Activated CD4-positive, alpha-beta T cell treated with anti-CD3 and anti-CD28 coated beads, Interleukin-2, amount 50 U/mL, for 24 hours (primary cell): ENCODE results near the gene TRIM41.
"Not testable (repeated sequence)": the region's sequence is repeated elsewhere in the genome, so short reads cannot be mapped to it uniquely, and the experiment has no call there.

Source experiments
- DNase-seq, 2 donors: peaks; one replicate each; pipeline ENCODE4 v3.0.0-alpha.2; 2020; ENCODE audit warnings: low read depth in 1 of 2, low spot score in 1 of 2

TRIM41 gene

DNA sequence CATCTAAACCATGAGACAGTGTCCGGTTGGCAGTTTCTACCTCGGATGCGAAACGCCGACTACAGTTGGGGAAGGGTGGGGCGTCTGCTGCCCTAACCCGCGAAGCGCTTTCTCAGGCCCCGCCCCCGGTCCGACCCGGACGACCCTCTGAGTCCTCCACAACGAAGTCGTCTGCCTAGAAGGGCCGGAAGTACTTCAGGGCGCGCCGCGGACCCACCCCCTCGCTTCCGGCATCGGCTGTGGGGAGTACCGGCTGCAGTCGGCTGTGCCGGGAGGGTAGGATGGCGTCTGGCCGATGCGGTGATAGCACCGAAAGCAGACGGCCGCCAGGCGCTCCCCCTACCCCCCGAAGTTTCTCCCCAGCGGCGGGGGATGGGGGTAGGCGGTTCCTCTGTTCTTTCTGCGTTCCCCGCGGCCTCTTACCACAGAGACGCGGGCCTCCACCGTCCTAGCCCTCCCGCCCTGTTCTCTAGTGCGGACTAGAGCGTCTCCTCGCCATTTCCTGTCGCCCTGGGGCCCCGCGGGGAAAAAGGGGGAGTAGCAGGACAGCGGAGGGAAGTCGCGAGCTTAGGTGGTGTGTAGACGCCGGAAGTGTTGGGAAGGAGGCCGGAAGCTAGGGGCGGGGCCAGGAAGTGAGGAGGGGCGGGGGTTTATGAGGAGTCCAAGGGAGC lies at the start of gene TRIM41:
Gene TRIM41 (plus strand): TSS at position 224 of the 671 bp plus-strand sequence. CDS start 719 bp downstream, outside the sequence.
- DNase-seq: peak; percentile 93 to 97

DNA sequence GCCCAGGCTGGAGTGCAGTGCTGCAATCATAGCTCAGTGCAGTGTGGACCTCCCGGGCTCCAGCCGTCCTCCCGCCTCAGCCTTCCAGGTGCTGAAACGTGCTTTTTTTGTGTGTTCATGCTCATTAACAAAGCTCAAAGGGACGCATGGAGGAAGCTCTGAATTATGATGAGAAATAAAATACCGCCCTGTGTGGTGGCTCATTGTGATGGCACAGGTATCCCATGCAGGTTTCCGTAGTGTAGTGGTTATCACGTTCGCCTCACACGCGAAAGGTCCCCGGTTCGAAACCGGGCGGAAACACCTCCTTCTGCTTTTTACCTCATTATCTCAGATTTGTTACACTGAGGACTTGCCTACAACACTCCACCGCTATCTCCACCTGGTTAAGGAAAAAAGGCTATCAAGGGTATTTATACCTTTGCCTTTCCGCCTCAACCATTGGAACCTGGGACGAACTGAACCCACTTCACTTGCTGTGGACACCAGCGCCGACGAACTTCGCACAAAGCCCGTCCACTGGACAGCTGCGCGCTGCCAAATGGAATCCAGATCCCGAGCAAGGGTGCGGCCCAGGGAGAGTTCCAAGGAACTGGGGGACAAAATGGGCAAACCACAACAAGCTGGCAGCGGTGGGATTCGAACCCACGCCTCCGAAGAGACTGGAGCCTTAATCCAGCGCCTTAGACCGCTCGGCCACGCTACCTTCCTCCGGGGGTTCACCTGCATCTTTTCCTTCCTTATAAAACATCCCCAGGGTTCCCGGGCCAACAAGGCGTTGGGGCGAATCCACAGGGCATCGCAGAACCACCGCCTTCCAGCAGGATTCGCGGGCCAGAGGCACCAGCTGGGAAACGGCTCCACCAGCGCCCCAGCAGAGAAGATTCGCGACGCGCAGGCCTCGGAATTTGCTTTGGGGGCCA lies 49.4 kb upstream of the TRIM41 start:
- peak; percentile 66 to 79 for DNase-seq

DNA sequence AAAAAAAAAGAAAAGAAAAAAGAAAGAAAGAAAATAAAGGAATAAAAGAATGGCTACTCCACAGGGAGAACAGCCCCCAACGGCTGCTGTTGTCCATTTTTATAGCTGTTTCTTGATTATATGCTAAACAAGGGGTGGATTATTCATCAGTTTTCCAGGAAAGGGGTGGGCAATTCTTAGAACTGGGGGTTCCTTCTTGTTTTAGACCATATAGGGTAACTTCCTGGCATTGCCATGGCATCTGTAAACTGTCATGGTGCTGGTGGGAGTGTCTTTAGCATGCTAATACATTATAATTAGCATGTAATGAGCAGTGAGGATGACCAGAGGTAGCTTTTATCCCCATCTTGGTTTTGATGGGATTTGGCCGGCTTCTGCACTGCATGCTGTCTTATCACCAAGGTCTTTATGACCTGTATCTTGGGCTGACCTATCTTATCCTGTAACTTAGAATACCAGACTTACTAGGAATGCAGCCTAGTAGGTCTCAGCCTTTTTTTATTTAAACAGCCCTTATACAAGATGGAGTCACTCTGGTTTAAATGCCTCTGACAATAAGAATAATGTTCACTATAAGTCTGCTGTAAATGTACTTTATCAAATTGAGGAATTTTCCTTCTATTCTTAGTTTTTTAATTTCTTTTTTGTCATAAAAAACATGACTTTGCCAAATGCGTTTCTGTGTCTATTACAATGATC lies 46.7 kb upstream of the TRIM41 start:
- DNase-seq: no peak

GRCh38 chr5:181177559-181177958 lies 45.5 kb upstream of the TRIM41 start:
- not testable (repeated sequence) for DNase-seq

DNA sequence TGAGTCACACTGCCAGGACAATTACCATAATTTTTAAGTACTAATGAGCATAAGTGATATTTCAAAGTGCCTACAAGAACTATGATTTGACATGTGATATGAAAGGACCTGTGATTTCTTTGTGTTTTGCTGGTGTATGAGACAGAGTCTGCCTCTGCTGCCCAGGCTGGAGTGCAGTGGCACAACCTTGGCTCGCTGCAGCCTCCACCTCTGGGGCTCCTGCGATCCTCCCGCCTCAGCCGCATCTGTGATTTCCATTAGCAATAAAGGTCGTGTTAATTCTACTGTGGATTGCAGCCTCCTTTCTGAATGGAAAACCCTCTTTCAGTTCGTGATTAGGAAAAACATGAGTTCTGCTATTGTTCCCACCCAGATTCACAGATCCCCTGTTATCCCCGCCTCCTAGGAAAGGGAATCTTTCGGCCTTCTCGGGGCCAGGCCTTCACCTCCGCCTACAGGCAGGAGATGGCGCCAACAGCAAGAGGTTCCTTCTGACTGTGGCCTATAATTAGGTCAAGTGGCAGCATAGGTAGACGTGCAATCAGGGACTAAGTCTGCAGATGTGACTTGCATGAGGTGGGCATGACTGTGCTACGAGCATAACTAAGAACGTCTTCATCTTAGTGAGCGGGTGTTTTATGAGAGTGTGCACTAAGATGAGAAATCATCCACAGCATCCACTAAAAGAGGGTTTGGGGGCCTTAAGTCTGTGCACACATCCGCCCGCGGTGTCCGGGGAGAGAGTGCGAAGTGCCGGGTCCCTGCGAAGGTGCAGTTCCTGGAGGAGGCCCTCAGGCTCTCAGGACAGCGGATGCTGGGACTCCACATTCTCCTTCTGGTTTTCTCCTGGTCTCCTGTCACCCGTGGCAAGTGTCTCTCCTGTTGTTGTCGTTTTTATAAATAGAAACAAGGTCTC lies 41.2 kb upstream of the TRIM41 start:
- DNase-seq: peak in 1 of 2 donors; percentile 44

- DNase-seq: no peak
These were observed 40.4 kb upstream of the TRIM41 start for GRCh38 chr5:181182651-181183050.

DNA sequence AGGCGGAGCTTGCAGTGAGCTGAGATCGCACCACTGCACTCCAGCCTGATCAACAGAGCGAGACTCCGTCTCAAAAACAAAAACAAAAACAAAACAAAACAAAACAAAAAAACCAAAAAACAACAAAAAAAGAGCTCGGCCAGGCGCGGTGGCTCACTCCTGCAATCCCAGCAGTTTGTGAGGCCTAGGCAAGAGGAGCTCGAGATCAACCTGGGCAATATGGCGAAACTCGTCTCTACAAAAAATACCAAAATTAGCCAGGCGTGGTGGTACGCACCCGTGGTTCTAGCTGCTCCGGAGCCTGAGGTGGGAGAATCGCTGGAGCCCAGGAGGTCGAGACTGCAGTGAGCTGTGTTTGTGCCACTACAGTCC lies 38.2 kb upstream of the TRIM41 start:
- DNase-seq: no peak

DNA sequence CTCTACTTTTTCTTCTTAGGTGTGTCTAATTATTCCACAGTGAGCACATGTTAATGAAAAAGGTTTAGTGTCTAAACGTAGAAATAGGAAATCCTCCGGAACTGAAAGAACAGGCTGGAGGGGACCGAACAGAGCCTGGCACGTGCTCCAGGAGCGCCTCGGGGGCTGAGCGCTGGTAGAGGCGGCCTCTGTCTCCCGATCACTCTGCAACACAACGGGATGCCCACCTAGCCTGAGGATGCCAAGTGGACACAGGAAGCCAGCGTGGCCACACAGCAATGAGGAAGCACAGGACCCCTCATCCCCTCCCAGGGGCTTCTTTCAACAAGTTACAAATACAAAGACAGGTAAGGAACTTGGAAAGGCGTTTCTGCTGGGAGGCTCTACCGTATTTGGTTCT lies 37.5 kb upstream of the TRIM41 start:
- no peak for DNase-seq

GRCh38 chr5:181186022-181186421 lies 37.1 kb upstream of the TRIM41 start:
- no peak for DNase-seq

GRCh38 chr5:181186986-181187499 lies 36.0 kb upstream of the TRIM41 start:
- no peak for DNase-seq

- peak in 1 of 2 donors; percentile 71 for DNase-seq
These were observed 35.4 kb upstream of the TRIM41 start for GRCh38 chr5:181187500-181188213.

- DNase-seq: peak; percentile 80 to 83
These were observed 34.2 kb upstream of the TRIM41 start for GRCh38 chr5:181188700-181189362.

- peak in 1 of 2 donors; percentile 69 for DNase-seq
These were observed 33.6 kb upstream of the TRIM41 start for GRCh38 chr5:181189363-181189961.

- peak in 1 of 2 donors; percentile 38 for DNase-seq
These were observed 32.9 kb upstream of the TRIM41 start for GRCh38 chr5:181189962-181190710.

DNA sequence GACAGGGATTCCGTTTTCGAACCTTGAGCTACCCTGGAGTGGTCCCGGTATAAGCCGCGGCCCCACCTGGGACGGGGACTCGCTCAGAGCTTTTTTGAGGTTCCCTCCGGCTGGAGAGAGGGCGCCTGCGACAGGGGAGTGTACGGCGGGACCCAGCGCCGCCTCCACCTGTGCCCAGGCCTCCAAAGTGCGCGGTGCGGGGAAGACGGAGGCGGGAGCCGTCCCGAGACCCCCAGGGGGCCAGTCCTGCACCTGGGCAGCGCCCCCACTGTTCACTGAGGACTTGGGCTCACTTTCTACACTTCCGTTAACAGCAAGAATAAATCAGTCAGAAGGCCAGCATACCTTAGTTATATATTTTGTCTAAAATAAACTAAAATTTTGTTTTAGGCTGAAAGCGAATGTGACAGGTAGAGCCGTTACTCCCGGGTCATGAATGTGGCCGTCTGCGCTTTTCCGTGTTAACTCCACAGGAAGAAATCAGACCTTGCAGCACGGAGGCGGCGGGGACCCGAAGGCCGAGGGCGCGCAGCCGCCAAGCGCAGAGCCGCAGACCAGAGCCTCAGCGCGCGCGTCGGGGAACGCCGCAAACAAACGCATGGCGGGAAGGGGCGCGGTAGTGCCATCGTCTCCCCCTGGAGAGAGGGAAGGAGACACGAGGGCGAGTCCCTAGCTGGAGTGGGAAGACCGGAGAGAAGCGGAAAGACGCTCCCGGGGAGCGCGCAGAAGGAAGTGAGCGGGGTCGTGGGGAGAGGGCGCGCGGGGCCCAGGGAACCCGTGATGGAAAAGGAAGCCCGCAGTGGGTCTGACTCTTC lies 32.2 kb upstream of the TRIM41 start:
- DNase-seq: peak in 1 of 2 donors; percentile 23

- peak; percentile 91 to 100 for DNase-seq
These were observed 31.4 kb upstream of the TRIM41 start for GRCh38 chr5:181191526-181192336.
